Measurements from ENCODE around the gene DUOXA2.

GRCh38 chr15:45101749-45102148 lies 12.4 kb upstream of the DUOXA2 start:
- TF ChIP-seq, protein P1, sequence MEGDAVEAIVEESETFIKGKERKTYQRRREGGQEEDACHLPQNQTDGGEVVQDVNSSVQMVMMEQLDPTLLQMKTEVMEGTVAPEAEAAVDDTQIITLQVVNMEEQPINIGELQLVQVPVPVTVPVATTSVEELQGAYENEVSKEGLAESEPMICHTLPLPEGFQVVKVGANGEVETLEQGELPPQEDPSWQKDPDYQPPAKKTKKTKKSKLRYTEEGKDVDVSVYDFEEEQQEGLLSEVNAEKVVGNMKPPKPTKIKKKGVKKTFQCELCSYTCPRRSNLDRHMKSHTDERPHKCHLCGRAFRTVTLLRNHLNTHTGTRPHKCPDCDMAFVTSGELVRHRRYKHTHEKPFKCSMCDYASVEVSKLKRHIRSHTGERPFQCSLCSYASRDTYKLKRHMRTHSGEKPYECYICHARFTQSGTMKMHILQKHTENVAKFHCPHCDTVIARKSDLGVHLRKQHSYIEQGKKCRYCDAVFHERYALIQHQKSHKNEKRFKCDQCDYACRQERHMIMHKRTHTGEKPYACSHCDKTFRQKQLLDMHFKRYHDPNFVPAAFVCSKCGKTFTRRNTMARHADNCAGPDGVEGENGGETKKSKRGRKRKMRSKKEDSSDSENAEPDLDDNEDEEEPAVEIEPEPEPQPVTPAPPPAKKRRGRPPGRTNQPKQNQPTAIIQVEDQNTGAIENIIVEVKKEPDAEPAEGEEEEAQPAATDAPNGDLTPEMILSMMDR (conservative IDR thresholded peaks at IDR 0.05 in 1 of 2, IDR thresholded peaks at IDR 0.05 in 1 of 2; ENCODE audit: extremely low read depth in 1 of 2, insufficient read depth in 1 of 2, low read depth in 1 of 2, low read length in 2 of 2) = no peak
- no peak for TF ChIP-seq EZH2 (IDR thresholded peaks at IDR 0.05; ENCODE audit: borderline replicate concordance, low read length)

Data from mammary epithelial cell (primary cell).